Nephron (organoid): Measurements from ENCODE around the gene LHX8.
A peak's percentile ranks its signal among the peaks of the same experiment; 100 is the strongest.

Experiments used
- H3K27ac Mint-ChIP-seq, 3 experiments: 2 replicates each; pipeline ENCODE4 v1.8.0; 2020; ENCODE audit warnings: mixed read lengths in 3 of 3, mild to moderate bottlenecking in 2 of 3, moderate library complexity in 1 of 3
- H3K27me3 Mint-ChIP-seq: 2 replicates; pipeline ENCODE4 v1.8.0; 2021; ENCODE audit warnings: low read depth, mild to moderate bottlenecking, moderate library complexity, mixed read lengths
- H3K36me3 Mint-ChIP-seq: 2 replicates; pipeline ENCODE4 v1.8.0; 2020; ENCODE audit warnings: low read depth, mixed read lengths
- H3K4me1 Mint-ChIP-seq: 2 replicates; pipeline ENCODE4 v1.8.0; 2020; ENCODE audit warnings: mixed read lengths
- H3K4me3 Mint-ChIP-seq, 3 experiments: 2 replicates each; pipeline ENCODE4 v1.8.0; 2020; ENCODE audit warnings: mild to moderate bottlenecking in 3 of 3, mixed read lengths in 3 of 3, moderate library complexity in 2 of 3
- H3K9me3 Mint-ChIP-seq: 2 replicates; pipeline ENCODE4 v1.8.0; 2020; ENCODE audit warnings: mixed read lengths
- TF ChIP-seq, protein P1 (sequence below), 3 experiments: fragments of 200-600 bp; sonication (generic); IDR thresholded peaks; one replicate each; pipeline ENCODE4 v1.5.0; 2021; ENCODE audit warnings: antibody characterized with exemption in 3 of 3; ENCODE audit not compliant: unreplicated experiment in 3 of 3

The LHX8 gene

DNA sequence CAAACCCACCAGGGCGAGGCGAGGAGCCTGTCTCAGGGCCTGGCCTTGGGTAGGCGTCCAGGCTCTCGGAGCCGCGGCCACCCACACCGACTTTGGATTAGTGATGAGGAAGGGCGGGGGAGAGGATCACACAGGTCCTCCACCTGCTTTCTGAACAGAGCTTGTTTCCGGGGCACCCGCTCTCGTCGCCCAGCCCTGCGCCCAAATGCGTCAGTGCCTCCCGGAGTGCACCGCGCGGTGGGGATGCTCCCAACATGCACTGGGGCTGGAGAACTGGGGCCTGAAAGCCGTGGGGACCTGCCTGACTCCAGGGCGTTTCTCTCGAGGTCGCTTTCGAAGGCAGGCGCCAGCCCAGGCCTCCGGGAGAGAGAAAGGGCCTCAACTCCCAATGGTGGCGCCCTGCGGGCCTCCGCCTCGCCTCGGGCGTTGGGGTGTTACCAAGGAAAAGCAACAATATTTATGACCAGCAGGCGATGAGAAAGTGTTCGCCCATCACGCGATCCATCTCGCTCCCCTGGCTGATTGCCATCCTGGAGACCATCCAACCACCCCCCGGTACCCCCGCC is 8.9 kb upstream of the LHX8 start:
- no peaks in the 10 kb centered on the region for H3K4me1 Mint-ChIP-seq
- H3K36me3 Mint-ChIP-seq: no peaks in the 10 kb centered on the region
- no peak overlapping the region for H3K4me3 Mint-ChIP-seq
- TF ChIP-seq, protein P1, sequence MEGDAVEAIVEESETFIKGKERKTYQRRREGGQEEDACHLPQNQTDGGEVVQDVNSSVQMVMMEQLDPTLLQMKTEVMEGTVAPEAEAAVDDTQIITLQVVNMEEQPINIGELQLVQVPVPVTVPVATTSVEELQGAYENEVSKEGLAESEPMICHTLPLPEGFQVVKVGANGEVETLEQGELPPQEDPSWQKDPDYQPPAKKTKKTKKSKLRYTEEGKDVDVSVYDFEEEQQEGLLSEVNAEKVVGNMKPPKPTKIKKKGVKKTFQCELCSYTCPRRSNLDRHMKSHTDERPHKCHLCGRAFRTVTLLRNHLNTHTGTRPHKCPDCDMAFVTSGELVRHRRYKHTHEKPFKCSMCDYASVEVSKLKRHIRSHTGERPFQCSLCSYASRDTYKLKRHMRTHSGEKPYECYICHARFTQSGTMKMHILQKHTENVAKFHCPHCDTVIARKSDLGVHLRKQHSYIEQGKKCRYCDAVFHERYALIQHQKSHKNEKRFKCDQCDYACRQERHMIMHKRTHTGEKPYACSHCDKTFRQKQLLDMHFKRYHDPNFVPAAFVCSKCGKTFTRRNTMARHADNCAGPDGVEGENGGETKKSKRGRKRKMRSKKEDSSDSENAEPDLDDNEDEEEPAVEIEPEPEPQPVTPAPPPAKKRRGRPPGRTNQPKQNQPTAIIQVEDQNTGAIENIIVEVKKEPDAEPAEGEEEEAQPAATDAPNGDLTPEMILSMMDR (IDR thresholded peaks at IDR 0.05; ENCODE audit: unreplicated experiment in 3 of 3): no peak
- H3K27me3 Mint-ChIP-seq: peaks cover 64% of the 10 kb centered on the region
- no peak overlapping the region for H3K27ac Mint-ChIP-seq
- peaks cover 11% of the 10 kb centered on the region for H3K9me3 Mint-ChIP-seq

DNA sequence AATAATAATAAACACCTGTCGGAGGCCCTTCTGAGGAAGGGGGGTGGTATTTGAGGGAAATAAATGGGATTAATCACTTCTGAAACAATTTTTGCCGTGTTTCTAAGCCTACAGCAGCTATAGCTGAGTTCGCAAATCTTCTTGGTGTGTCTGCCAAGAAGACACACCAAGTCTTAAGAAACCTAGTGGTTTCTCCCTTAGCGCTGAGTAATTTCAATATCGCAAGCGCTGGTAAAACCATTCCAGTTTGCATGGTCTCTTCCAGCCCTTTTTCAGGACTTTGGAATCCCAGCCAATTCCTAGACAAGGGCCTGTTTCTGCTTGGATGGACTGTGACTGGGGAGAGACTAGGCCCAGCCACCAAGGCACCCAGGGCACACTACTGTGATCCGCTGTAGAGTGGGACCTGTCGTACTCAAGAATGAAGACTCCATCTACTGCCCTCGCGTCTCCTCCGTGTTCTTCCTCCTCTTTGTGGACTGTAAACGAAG is 7.5 kb upstream of the LHX8 start:
- Mint-ChIP-seq H3K4me3 (no peak overlapping the region), H3K4me1 (peaks cover 7% of the 10 kb centered on the region), H3K27me3 (peaks cover 71% of the 10 kb centered on the region), H3K27ac (no peak overlapping the region), H3K9me3 (peaks cover 11% of the 10 kb centered on the region), H3K36me3 (no peaks in the 10 kb centered on the region)
- TF ChIP-seq, protein P1 (IDR thresholded peaks at IDR 0.05; ENCODE audit: unreplicated experiment in 3 of 3): no peak

DNA sequence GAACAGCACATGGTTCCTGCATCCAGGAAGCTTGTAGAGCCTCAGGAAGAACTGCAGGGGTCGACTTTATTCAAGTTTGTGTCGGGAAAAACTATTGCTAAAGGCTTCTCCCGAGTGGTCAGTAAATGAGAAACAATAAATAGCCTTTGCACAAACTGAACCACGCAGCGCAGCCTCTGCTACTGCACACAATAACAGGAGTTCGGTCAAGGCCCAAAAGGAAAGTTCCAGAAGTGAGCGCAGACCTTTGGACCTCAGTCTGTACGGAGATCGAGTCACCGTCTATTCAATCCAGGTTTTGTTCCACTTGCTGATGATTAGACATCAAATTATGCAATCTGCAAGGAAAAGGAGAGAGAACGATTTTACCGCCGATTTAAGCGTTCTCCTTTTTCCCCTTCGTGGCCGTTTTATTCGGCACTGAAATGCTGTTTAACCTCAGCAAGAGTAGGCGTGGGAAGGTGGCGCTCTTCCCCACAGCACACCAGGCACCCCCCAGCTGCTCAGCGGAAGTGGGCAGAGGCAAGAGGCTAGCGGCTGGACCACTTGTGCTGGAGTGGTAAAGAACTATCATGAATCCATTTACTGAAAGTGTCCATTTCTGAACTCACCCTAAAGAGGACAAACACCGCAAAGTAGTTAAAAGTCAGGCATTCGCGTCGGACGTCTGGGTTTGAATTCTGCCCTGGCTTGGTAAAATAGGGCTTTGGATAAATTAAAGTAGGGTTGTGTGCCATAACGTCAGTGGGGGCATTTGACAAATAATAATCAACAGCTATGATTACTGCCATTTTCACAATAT is 6.1 kb upstream of the LHX8 start:
- H3K9me3 Mint-ChIP-seq: peaks cover 11% of the 10 kb centered on the region
- no peaks in the 10 kb centered on the region for H3K36me3 Mint-ChIP-seq
- peaks cover 16% of the 10 kb centered on the region for H3K4me1 Mint-ChIP-seq
- no peak overlapping the region for H3K4me3 Mint-ChIP-seq
- TF ChIP-seq, protein P1 (IDR thresholded peaks at IDR 0.05; ENCODE audit: unreplicated experiment in 3 of 3): no peak
- H3K27ac Mint-ChIP-seq: no peak overlapping the region
- H3K27me3 Mint-ChIP-seq: peaks cover 81% of the 10 kb centered on the region

DNA sequence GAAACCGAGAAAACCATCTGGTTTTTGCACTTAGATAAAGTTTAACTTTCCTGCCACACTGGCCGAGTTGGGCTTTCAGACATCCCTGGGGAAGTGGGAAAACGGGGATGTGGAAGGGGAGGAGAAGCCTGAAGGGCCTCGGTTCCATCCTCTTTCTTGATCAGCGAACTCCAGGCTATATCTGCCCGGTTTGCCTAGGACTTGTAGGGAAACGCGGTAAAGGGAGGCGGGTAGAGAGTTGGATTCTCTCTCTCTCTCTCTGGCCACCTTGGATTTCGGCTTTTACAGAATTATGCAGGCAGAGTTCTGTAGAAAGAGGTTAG is 4.6 kb upstream of the LHX8 start:
- Mint-ChIP-seq H3K27ac (no peak overlapping the region), H3K36me3 (no peaks in the 10 kb centered on the region), H3K4me3 (no peak overlapping the region), H3K4me1 (peaks cover 31% of the 10 kb centered on the region), H3K27me3 (peaks cover 94% of the 10 kb centered on the region), H3K9me3 (peaks cover 11% of the 10 kb centered on the region)
- TF ChIP-seq, protein P1 (IDR thresholded peaks at IDR 0.05; ENCODE audit: unreplicated experiment in 3 of 3): no peak

DNA sequence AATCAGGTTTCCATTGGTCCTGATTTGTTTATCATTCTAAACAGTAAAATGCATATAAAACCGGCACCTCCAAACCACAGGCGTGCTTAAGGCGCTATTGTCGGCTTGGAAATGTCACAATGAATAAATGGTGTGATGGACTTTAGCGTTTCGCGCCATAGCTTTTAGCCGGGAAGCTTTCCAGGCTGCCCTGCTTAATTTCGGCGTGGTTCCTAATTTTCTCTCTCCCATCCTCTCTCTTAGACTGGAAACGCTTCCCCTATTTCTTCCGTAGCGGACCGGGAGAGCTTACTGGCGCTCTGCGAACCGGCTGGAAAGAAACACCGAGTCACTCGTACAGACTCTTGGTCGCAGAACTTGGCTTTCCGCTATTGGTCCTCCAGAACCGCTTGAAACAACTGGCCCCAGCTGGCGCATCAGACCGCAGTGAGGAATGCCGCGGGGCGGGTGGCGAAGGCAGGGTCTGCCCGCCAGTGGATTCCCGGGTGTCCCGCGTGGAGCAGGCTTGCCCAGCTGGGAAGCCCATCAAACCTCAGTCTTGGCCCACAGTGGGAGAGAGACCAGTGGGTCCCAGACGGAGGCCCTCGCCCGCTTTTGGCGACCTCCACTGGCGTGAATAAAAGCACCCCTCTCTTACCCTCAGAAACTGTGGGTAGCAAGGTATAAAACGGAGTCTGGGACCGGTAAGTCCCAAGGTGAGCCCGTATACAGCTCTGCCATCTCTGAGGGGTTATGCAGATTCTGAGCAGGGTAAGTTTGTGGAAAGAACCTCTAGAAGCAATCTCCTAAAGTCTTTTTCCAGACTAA is 4.0 kb upstream of the LHX8 start:
- Mint-ChIP-seq H3K27ac (no peak overlapping the region), H3K36me3 (no peaks in the 10 kb centered on the region), H3K4me3 (peak overlapping the region; percentile 6 to 55 (median 19)), H3K4me1 (peaks cover 36% of the 10 kb centered on the region), H3K9me3 (peaks cover 11% of the 10 kb centered on the region), H3K27me3 (peaks cover 95% of the 10 kb centered on the region)
- TF ChIP-seq, protein P1 (IDR thresholded peaks at IDR 0.05; ENCODE audit: unreplicated experiment in 3 of 3): no peak
